DOHH2 (cell line): ENCODE data around the gene ITGBL1.

Experiments used
- CTCF ChIP-seq: fragments of 200-600 bp; sonication (generic); IDR thresholded peaks from one replicate; pipeline ENCODE4 v1.5.1; 2014; ENCODE audit warnings: antibody characterized with exemption, mild to moderate bottlenecking, low read depth, low read length; ENCODE audit not compliant: poor library complexity, severe bottlenecking
- EZH2phosphoT487 ChIP-seq: fragments of 200-600 bp; sonication (generic); IDR thresholded peaks from 2 replicates; pipeline ENCODE4 v1.6.1; 2017; ENCODE audit warnings: borderline replicate concordance, mild to moderate bottlenecking, antibody characterized with exemption, low read length, moderate library complexity, mixed read lengths

- TF ChIP-seq CTCF (no peak), EZH2phosphoT487 (no peak)
Measured at GRCh38 chr13:101527130-101527529, 74.7 kb downstream of the ITGBL1 start.
